HG02884 (cell line): ENCODE measurements around the gene OR4D6.
A peak's percentile ranks its signal among the peaks of the same experiment; 100 is the strongest.
"Not testable (repeated sequence)": the region's sequence is repeated elsewhere in the genome, so short reads cannot be mapped to it uniquely, and the experiment has no call there.

Experiments
- ATAC-seq: cut with Tn5 transposase; IDR thresholded peaks from one replicate; pipeline ENCODE4 v1.9.1; 2021; ENCODE audit warnings: mild to moderate bottlenecking, moderate library complexity; ENCODE audit not compliant: unreplicated experiment

The OR4D6 gene

DNA sequence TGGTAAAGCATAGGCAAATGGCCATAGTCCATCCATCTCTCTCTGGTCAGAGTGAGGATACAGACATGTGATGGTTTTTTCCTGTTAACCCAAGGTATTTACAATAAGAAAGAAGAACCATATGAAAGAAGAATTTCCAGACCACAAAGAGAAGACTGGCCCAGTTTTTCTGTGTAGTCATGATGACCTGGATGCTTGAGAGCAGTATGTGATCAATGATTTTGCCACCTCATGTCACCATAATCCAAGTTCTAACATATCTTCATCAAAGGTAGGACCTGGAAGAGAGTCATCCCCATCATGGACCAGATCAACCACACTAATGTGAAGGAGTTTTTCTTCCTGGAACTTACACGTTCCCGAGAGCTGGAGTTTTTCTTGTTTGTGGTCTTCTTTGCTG is at the start of gene OR4D6:
OR4D6 (plus strand) TSS at position 301 of the 400 bp plus-strand sequence; CDS start at position 301, 0 bp downstream.
- ATAC-seq = no peak

- ATAC-seq = no peak
Observed at GRCh38 chr11:59413646-59414045, 43.1 kb upstream of the OR4D6 start.

DNA sequence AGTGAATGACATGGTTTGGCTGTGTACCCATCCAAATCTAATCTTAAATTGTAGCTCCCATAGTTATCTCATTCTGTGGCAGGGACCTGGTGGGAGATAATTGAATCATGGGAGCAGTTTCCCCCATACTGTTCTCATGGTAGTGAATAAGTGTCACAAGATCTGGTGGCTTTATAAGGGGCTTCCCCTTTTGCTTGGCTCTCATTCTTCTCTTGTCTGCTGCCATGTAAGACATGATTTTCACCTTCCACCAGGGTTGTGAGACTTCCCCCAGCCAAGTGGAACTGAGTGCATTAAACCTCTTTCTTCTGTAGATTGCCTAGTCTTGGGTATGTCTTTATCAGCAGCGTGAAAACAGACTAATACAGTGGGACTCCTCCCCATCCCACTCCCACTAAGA is 41.6 kb upstream of the OR4D6 start:
- ATAC-seq = no peak

DNA sequence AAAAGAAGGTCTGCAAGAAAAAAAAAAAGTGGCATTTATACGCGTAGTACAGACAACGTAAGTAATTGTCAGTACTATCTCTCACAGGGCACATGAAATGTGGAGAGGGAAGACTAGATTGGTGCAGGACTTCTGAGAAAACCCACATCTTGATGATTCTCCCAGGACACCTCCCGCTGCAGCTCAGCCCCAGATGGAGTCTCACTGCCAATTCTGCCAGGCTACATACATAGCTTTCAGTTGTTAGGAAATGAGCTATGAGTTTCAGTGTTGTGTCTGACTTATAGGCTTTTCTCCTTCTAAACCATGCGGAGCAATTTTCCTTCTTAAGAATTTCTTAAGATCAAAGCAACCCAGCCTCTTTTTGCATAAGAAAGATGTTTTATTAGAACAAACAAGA is 40.1 kb upstream of the OR4D6 start:
- ATAC-seq = no peak

DNA sequence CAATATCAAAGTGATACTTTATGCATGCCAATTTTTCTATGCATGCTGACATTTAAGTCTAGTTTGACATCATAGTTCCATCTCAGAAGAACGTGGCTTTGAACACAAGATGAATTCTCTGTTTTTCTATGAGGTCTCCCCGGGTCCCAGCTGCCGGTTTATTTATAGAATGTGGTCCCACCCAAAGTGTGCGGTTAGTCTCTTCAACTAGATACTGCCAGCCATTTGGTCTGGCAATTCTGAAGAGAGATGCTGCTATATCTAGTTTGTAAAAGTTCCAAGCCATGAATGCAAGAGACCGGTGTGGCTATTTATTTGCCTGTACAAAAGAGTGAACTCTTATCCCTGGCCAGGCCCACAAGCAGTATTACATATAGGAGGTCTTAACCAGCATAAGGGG is 39.7 kb upstream of the OR4D6 start:
- ATAC-seq = no peak

DNA sequence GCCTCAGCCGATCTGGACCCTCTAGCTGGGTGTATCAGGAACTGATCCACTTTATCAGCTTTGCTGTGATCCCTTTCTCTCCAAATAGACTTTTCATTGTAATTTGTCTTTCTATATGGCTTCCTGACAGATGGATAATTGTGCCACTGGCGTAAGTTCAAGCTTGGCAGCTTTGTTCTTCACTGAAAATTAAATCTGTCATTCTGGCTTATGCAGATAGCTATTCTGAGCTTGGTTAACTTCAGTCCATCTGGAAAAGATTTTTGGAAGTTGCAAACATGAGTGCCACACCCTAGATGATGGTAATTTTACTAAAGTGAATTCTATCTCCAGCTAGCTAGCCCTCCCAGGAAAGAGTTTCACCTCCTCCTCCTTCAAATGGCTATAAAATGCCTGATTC is 38.6 kb upstream of the OR4D6 start:
- ATAC-seq = no peak

GRCh38 chr11:59423835-59424234 is 32.9 kb upstream of the OR4D6 start:
- no peak for ATAC-seq

GRCh38 chr11:59425131-59425530 is 31.6 kb upstream of the OR4D6 start:
- ATAC-seq = no peak

DNA sequence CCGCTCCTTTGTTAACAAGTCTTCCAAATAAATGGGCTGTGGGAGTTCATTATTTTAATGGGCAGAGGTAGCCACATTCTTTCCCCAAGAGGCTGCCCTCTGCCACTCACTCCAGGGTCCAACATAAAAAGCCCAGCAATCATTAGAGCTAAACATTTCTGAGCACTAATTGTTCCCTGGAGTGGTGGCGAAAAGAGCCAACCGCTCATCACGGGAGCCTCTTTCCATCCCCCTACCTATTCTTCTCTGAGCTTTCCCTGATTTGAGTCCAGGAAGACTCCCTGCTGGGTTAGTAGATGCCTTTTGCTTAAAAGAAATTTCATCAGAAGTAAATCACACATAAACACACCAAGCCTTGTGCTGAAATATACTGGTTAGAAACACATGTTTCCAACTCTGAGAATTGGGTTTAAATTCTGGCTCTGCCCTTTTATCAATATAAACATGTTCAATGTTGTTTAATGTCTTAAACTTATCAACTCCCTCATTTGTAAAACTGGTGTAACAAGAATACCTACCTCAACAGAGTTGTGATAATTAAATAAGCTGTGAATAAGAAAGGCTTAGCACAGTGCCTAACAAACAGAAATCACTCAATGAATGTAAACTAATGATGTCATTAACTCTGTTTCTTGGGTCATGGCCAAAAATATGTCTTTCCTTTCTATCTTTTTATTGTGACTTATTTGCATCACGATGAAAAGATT is 30.2 kb upstream of the OR4D6 start, which contains the start of gene OR5A2:
OR5A2 (minus strand) TSS at position 53 of the 707 bp plus-strand sequence. CDS start 3,460 bp downstream, outside the sequence.
- no peak for ATAC-seq

- ATAC-seq = no peak
Observed at GRCh38 chr11:59427068-59427382, 29.7 kb upstream of the OR4D6 start.

DNA sequence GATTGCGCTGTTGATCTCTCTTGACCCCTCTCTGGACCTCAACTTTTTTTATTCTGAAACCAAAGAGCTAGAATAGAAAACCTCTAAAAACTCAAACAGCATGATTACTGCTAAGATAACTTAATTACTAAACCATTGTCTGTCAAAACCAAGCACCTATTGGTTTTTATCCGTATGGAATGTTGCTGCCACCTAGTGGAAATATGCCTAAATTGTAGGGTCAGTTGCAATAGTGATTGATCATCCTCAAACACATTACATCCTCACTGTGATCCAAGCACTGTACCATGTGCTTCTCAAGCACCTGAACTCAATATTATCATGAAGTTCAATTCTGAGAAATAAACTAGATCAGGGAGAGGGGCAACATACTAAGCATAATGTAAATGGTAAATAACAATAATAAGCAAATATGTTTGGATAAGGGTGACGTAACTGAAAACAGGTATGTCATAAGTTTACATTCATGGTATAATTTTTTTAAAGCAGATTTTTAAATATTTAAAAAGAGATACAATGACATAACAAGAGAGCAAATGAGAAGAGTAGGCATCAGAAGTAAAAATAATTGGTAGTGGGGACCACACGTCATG is 26.7 kb upstream of the OR4D6 start:
- ATAC-seq = peak; percentile 81

DNA sequence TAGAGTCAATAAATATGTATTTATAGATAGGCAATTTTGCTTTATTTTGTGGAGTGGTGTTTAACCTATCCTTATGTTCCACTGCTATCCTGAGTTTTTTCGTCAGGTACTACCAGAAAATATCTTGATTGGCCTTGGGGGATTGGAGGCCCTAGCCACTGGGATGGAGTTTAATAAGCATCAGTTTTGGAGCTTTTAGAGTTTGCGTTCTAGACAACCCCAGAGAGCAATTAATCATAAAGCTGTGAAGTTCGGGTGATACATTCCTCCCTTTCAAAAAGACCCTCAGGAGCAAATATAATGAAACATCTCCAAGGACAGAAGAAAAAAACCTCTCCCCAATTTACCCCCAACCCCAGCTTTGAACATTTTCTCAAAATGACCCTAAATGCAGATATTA is 20.6 kb upstream of the OR4D6 start, which contains the start of gene OR5A1:
OR5A1 (plus strand) TSS at position 301 of the 400 bp plus-strand sequence. CDS start 6,700 bp downstream, outside the sequence.
- ATAC-seq = no peak

DNA sequence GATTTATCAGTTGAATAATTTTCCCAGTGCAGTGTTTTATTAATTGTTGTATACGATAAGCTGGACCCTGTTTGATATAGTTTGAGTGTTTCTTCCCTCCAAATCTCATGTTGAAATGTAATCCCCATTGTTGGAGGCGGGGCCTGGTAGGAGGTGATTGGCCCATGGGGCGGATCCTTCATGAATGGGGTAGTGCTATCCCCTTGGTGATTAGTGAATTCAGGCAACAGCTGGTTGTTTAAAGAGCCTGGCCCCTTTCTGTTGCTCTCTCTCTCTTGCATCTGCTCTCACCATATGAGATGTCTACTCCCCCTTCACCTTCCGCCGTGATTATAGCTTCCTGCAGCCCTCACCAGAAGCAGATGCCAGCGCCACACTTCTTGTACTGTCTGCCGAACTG is 19.0 kb upstream of the OR4D6 start:
- ATAC-seq = no peak

GRCh38 chr11:59445624-59446023 is 11.1 kb upstream of the OR4D6 start:
- not testable (repeated sequence) for ATAC-seq

DNA sequence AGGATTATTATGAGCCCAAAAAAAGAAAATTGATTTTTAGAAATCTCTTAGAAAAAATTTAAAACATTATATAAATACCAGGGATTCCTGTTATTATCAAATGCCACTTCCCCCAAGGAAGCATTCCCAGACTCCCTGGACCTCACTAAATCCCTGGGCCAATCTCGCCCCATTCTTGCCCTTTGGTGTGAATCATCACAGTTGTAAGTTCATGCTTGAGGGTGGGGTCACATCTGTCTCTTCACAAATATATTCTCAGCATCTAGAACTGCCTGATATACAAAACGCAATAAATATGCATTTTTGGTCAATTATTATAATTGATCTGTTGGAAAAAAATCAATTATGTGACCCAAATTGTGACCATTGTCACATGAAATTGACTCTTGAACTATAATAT is 8.3 kb upstream of the OR4D6 start:
- no peak for ATAC-seq

DNA sequence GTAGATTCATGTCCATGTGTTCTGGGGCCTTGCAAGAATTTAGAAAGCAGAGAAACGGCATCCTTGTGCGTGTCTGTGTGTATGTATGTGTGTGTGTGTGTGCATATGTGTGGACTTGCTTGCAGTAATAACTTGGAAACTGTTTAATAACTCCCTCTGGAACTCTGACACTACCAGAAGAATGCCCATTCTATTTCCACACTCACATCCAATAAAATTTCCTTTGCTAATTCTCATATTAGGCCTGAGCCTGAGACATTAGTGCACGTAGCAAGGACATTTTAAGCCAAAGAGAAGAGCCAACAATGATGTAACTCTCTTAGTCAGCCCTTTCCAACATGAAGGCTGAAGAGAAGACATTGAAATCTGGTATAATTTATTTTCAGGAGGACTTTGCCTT is 3.2 kb downstream of the OR4D6 start:
- no peak for ATAC-seq

- no peak for ATAC-seq
Observed at GRCh38 chr11:59463190-59463641, 6.5 kb downstream of the OR4D6 start.

GRCh38 chr11:59473015-59473414 is 16.3 kb downstream of the OR4D6 start, which contains the start of gene OR4D10:
Gene OR4D10, plus strand, starts transcription at chr11:59473315. Its CDS starts 4,115 bp downstream, at chr11:59477430.
- ATAC-seq = no peak

DNA sequence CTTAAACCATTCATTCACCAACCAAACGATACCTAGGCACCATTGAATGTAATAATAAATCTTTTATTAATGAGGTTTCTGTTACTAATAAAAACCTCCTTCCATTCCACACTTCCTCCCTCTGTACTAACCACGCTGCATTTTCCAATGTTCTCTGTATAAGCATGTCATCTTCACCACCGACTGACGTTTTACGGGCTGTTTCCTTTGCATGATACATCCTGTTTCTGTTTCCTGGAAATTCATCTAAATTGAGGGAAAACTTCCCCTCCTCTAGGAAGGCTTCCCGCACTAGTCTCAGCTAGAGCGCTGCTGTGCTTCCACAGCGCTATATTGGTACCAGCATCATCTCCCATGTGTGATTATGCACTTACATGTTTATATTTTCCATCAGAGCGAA is 18.4 kb downstream of the OR4D6 start:
- ATAC-seq = no peak

GRCh38 chr11:59479906-59480305 is 23.1 kb downstream of the OR4D6 start:
- no peak for ATAC-seq

GRCh38 chr11:59480359-59480758 is 23.6 kb downstream of the OR4D6 start:
- no peak for ATAC-seq

DNA sequence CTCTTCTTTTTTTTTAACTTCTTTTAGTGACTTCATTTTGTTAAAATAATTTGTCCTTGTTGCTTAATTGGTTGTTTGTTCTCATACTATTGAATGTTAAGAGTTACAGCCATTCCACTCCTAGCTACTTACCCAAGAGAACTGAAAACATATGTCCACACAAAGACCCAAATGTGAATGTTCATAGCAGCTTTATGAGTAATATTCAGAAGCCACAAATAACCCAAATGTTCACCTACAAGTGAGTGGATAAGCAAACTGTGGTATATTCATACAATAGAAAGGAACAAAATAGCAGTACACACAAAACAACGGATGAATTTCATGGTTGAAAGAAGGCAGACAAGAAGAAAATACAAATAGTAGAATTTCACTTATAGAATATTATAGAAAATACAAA is 45.2 kb downstream of the OR4D6 start:
- peak; percentile 62 for ATAC-seq
